T-helper 2 cell treated with Interferon-gamma antibody and Interleukin-4, amounts not matched to agents 100 ng/mL and 5 ng/mL, for 36 hours (primary cell): ENCODE measurements around the gene MSANTD2. TPM values are rescaled to one million over a fixed set of nuclear protein-coding genes. Genes with fewer than 3 reads are reported as not detected.

Experiments used
- intact Hi-C: fragments of 100-400 bp; cut with micrococcal nuclease; formaldehyde crosslinking; loops from one replicate; pipeline ENCODE4 v1.15.1; 2023
- total RNA-seq: library from RNA; stranded (reverse); gene quantifications from 2 replicates; pipeline ENCODE4 v1.2.3, GENCODE V29; 2022

MSANTD2 gene
- total RNA-seq, 1 donor from 2014 or later = 12.8 TPM

- intact Hi-C loops = no loop called here
These were observed 22.0 kb upstream of the MSANTD2 start for GRCh38 chr11:124821995-124822730.

GRCh38 chr11:124817036-124817435, 16.8 kb upstream of the MSANTD2 start:
- intact Hi-C loops = no loop called here

DNA sequence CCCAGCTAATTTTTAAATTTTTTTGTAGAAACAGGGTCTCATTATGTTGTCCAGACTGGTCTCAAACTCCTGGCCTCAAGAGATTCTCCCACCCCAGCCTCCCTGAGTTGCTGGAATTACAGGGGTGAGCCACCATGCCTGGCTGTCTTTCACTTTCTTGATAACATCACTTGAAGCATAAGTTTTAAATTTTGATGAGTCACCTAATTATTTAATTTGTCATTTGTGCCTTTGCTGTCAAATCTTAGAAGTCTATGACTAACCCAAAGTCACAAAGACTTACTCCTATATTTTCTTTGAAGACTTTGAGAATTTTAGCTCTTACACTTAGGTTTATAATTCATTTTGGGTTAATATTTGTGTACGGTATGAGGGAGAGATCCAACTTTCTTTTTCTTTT, 14.5 kb upstream of the MSANTD2 start:
- intact Hi-C loops = no loop called here

DNA sequence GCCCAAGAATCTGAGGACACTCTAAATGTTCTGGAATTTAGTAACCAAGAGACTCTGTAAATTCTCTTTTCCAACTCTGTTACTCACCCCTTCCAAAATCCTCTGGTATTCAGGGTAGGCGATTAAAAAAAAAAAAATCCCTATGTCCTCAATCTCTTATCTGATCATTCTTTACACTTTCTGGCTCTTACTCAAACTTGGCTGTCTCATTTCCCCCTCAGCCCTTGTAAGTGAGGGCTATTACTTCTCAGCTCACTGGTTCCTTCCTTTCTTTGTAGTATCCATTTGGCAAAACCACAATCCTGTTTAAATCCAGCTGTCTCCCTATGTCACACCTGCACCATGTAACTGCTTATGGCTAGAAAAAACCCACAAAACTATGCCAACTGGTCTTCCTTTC, 12.7 kb upstream of the MSANTD2 start:
- intact Hi-C loops = no loop called here

DNA sequence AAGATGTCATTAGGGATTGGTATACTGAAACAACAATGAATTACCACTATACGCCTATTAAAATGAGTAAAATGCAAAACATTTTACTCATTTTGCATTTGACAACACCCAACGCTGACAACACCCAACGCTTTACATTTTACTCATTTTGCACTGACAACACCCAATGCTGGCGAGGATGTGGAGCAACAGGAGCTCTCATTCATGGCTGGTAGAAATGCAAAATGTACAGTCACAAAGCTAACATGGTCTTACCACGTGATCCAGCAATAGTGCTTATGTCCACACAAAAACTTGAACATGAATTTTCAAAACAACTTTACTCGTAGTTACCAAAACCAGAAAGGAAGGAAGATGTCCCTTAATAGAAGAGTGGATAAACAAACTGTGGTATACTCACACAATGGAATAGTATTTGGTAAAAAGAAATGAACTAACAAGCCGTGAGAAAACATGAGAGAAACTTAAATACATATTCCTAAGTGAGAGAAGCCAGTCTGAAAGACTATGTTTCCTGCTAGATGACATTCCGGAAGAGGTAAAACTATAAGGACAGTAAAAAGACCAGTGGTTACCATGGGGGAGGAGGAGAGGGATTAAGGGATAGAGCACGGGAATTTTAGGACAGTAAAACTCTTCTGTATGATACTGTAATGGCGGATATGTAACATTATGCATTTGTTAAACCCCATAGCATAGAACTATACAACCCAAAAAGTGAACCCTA, 11.4 kb upstream of the MSANTD2 start:
- intact Hi-C loops = no loop called here

DNA sequence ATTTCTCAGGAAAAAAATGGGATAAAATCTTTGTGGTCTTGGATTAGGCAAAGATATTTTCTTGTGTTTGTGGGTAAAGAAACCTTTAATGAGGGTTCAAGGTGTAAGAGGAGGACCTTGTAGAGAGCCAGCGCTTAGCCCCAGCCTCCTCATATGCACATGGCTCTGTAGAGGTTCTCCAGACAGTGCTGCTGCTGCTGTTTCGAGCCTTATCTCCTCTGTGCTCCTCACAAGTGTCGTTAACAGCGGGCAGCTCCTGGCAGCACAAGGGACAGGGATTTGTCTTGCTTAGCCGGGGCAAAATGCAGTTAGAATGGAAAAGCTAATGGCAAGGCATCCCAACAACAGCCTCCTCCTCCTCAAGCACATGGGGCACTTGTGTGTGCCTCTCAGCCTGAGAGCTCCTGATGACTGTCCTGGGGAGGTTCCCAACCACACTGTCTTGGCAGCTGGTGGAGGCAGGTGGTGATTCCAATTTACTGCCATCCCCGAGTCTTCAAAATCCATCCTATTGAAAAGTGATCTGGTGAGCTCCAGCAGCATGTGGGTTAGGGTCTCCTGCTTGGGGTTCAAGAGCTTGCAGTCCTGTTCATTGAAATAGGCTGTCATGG, 7.6 kb upstream of the MSANTD2 start:
- intact Hi-C loops = no loop called here

DNA sequence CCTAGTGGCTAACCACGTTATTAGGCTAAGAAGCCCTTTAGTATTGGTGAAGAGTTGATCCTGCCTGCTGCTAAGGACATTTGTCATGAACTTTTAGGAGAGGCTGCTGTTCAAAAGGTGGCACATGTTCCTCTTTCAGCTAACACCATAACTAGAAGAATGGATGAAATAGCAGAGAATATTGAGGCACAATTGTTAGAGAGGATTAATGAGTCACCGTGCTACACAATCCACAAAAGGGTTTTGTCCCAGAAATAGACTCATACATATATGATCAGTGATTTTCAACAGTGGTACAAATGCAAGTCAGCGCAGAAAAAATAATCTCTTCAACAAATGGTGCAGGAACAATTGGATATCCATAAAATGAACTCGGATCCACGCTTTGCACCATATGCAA, 7.0 kb upstream of the MSANTD2 start:
- intact Hi-C loops = no loop called here

- intact Hi-C loops = loop anchor here (5.0 kb wide), 1 partner anchor 147 kb away; the partner anchor contains the start of gene CCDC15
These were observed 4.7 kb upstream of the MSANTD2 start for GRCh38 chr11:124804884-124805283.

DNA sequence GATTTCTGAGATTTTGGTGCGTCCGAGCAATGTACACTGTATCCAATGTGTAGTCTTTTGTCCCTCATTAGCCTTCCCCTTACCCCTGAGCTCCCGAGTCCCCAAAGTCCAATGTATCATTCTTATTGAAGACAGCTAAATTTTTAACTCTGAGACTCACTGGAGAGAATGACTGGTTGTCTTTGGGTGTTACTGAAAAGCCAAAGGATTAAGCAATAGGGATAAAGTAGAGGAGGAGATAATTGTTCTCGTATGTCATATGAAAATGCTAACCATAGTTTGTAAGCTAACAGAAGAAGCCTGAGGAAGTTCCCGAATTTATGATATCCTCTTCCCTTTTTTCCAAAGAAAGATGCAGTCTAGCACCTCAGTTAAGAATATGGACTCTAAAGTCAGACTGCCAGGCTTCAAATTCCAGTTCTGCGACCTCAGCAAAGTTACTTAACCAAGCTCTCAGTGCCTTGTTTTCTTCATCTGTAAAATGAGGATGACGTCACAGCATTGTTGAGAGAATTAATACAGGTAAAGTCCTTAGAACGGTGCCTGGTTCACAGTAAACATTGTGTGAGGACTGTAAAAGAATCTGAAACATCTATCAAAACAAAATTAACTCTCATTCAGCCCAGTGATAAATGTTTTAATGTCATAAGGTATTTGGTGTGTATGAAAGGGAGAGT, 1.6 kb upstream of the MSANTD2 start:
- intact Hi-C loops = loop anchor here (2.0 to 5.0 kb wide), 2 partner anchors 75 to 151 kb away; partner anchors contain the start of gene CCDC15

- intact Hi-C loops = loop anchor here (2.0 to 5.0 kb wide), 2 partner anchors 76 to 151 kb away; partner anchors contain the start of gene CCDC15
These were observed 808 bp upstream of the MSANTD2 start for GRCh38 chr11:124801014-124801413.

DNA sequence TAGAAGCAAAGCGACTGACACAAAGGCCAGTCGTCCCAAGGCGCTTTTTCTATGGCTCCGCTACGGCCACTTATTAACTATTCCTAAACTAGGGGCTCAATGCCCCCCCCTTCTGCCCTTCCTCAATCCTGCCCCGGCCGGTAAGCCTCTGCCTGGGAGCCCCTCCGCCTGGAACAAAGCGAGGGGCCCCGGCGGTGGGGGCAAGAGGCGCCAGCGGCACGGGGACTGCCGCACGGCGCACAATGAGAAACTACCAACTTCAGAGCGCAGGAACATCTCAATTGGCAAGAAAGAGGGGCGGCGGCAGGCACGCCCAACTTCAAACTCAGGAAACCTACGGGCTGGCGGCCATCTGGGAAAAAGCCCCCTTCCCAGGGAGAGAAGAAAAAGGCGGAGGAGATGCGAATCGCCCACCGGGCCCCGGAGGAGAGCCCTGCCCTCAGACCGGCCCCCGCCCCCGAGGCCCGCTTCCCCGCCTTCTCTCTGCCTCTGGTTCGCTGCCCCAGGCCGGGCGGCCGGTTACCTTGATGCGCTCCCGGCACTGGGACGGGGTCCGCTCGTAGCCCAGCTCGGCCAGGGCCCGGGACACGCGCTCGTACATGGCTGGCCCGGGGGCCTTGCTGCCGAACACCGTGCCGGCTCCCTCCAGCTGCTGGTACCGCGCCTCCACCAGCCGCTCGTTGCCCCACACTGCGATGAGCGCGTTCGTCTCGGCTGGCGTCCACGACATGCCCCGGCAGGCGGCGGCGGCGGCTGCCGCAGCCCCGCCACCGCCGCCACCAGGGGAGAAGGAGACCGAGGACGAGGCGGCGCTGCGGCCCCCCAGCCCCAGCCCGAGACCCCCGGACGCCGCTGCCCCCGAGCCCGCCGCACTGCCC, 619 bp downstream of the MSANTD2 start:
- intact Hi-C loops = loop anchor here (1.0 to 5.0 kb wide), 9 partner anchors 37 to 312 kb away; partner anchors contain the start of genes CCDC15, ESAM, SIAE and SPA17

DNA sequence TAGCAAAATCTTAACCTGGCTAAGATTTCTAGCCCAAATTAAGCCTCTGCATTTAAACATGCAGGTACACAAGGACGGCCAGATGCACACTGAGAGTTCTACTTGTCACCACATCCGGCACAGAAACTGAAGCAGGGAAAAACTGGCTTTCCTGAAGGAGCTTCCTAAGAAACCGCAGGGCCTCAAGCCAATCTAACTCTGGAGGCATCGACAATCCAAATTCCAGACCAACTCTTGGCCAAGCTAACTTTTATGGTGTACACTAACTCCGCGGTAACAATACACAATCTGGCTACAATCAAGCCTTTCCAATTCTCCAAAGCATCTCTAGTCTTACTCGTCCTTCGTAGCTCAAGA, 1.2 kb downstream of the MSANTD2 start:
- intact Hi-C loops = loop anchor here (2.0 kb wide), 1 partner anchor 38 kb away; no protein-coding TSS in a partner anchor

GRCh38 chr11:124796312-124796711, 3.9 kb downstream of the MSANTD2 start:
- intact Hi-C loops = no loop called here

GRCh38 chr11:124793466-124794278, 6.5 kb downstream of the MSANTD2 start:
- intact Hi-C loops = loop anchor here (1.0 kb wide), 1 partner anchor 124 kb away; no protein-coding TSS in a partner anchor

DNA sequence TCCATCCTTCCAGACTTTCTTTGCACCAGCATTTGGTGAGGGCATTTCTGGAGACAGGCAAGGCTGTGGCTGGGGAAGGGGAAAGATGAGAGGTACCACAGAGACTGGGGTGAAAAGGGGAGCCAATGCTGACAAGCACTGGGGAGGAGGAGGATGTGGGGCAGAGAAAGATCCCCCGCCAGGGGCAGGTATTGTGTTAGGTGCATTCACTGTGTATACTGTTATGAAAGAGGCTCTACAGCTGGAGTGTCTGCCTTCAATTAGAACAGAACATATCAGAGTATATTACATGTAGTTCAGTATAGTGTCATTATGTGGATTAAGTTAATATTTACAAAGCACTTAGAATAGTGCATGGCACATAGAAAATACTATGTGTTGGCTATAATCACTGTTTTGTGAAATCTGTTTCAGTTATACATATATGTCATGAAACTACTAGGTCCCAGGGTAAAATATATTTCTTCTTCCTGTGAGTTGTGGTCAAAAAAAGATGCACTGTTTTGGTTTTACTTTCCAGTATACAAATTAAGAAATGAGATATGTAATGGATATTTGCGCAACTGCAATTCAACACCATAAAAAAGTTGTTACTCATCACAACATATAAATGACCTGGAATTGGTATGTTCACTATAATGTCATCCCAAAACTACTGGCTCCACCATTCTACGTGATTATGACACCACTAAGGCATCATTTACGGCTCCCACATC, 8.4 kb downstream of the MSANTD2 start:
- intact Hi-C loops = no loop called here

- intact Hi-C loops = no loop called here
These were observed 11.7 kb downstream of the MSANTD2 start for GRCh38 chr11:124788521-124788920.

- intact Hi-C loops = no loop called here
These were observed 16.2 kb downstream of the MSANTD2 start for GRCh38 chr11:124784051-124784450.

DNA sequence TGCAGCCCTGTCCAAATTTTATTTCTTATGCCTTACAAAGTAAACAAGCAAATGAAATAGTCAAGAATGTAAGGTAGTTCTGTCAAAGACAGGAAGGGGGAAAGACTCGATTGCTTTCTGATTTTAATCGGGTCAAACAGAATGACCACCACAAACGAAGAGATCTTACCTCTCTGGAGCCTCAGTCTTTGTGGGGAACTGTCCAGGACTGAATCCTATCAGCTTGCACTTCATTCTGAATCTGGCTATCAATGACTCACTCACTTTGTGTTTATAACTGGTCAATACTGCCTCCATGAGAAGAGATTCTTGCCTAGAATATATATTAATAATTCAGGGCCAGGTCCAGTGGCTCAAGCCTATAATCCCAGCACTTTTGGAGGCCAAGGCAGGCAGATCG, 17.2 kb downstream of the MSANTD2 start:
- intact Hi-C loops = no loop called here

- intact Hi-C loops = no loop called here
These were observed 20.6 kb downstream of the MSANTD2 start for GRCh38 chr11:124779568-124779967.
